Prostate gland (tissue), 2 donors: ENCODE measurements around the gene SRRM2.

ENCODE experiments used
- POLR2A ChIP-seq: fragments of 450-650 bp; IDR thresholded peaks from one replicate; pipeline ENCODE4 v1.6.1; 2016; ENCODE audit warnings: antibody characterized with exemption, mild to moderate bottlenecking
- POLR2AphosphoS5 ChIP-seq: sonication (generic); formaldehyde crosslinking; IDR thresholded peaks from one replicate; pipeline ENCODE4 v1.6.1; 2017; ENCODE audit warnings: antibody characterized with exemption
- TF ChIP-seq, protein P1 (sequence below), 4 experiments: fragments of 200-600 bp in 2 of 4; fragments of 450-650 bp in 2 of 4; sonication (generic) in 2 of 4; IDR thresholded peaks; 1 replicate in 3 of 4; 2 replicates in 1 of 4; pipeline ENCODE4 v1.5.1; 2016 to 2019; ENCODE audit warnings: antibody characterized with exemption in 4 of 4, mild to moderate bottlenecking in 2 of 4, moderate library complexity in 2 of 4

DNA sequence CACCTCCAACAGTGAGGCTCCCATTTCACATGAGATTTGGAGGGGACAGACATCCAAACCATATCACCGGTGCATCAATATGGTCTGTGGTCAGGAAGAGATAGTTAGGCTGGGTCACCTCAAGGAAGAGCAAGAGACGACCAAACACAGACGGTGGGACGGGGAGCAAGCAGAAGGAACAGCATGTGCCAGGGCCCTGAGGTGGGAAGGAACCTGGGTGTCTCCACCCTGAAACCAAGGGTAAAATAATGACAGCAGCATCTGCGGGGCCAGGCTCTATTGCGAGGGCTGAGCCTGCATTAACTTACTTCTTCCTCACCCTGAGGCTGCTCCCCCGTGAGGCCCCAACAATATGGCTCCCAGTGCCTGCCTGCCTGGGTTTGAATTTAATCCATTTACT, 55.7 kb downstream of the SRRM2 start:
- TF ChIP-seq, protein P1, sequence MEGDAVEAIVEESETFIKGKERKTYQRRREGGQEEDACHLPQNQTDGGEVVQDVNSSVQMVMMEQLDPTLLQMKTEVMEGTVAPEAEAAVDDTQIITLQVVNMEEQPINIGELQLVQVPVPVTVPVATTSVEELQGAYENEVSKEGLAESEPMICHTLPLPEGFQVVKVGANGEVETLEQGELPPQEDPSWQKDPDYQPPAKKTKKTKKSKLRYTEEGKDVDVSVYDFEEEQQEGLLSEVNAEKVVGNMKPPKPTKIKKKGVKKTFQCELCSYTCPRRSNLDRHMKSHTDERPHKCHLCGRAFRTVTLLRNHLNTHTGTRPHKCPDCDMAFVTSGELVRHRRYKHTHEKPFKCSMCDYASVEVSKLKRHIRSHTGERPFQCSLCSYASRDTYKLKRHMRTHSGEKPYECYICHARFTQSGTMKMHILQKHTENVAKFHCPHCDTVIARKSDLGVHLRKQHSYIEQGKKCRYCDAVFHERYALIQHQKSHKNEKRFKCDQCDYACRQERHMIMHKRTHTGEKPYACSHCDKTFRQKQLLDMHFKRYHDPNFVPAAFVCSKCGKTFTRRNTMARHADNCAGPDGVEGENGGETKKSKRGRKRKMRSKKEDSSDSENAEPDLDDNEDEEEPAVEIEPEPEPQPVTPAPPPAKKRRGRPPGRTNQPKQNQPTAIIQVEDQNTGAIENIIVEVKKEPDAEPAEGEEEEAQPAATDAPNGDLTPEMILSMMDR (IDR thresholded peaks at IDR 0.05), result no peak
- no peak for TF ChIP-seq POLR2A
- TF ChIP-seq POLR2AphosphoS5, result no peak
